ENCODE measurements around the gene CNIH3.
A peak's percentile ranks its signal among the peaks of the same experiment; 100 is the strongest.

The CNIH3 gene

GRCh38 chr1:224744521-224744920 lies 128.4 kb downstream of the CNIH3 start:
- TF ChIP-seq, protein P1, sequence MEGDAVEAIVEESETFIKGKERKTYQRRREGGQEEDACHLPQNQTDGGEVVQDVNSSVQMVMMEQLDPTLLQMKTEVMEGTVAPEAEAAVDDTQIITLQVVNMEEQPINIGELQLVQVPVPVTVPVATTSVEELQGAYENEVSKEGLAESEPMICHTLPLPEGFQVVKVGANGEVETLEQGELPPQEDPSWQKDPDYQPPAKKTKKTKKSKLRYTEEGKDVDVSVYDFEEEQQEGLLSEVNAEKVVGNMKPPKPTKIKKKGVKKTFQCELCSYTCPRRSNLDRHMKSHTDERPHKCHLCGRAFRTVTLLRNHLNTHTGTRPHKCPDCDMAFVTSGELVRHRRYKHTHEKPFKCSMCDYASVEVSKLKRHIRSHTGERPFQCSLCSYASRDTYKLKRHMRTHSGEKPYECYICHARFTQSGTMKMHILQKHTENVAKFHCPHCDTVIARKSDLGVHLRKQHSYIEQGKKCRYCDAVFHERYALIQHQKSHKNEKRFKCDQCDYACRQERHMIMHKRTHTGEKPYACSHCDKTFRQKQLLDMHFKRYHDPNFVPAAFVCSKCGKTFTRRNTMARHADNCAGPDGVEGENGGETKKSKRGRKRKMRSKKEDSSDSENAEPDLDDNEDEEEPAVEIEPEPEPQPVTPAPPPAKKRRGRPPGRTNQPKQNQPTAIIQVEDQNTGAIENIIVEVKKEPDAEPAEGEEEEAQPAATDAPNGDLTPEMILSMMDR (IDR thresholded peaks at IDR 0.05) = no peak
- Mint-ChIP-seq H3K27me3 (ENCODE audit: low read depth, poor library complexity) (peaks cover 10% of the 10 kb centered on the region), H3K36me3 (ENCODE audit: low read depth) (no peaks in the 10 kb centered on the region), H3K27ac (no peak overlapping the region), H3K4me3 (no peak overlapping the region), H3K4me1 (peaks cover 71% of the 10 kb centered on the region), H3K9me3 (peaks cover 4% of the 10 kb centered on the region)
- no peak for DNase-seq

DNA sequence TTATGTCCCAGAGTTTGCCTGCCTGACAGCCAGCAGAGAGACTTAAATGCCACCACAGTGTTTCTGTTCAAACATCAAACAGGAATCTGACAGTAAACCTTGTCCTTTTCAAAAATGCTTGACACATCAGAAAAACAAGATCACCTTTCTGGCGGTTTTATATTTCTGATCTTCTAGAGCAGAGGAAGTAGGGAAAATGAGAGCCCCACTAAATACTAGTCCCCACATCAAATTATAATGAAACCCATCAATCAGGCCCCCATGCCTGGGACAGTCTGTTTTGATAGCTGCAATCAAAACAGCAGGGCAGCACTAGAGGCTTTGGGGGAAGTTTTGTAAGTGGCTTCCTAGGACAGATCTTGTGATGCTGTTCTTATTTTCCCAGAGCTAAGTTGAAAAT lies 129.3 kb downstream of the CNIH3 start:
- peaks cover 63% of the 10 kb centered on the region for H3K4me1 Mint-ChIP-seq
- H3K36me3 Mint-ChIP-seq (ENCODE audit: low read depth) = no peaks in the 10 kb centered on the region
- no peak for DNase-seq
- H3K4me3 Mint-ChIP-seq = no peak overlapping the region
- H3K9me3 Mint-ChIP-seq = peaks cover 4% of the 10 kb centered on the region
- peaks cover 10% of the 10 kb centered on the region for H3K27me3 Mint-ChIP-seq (ENCODE audit: low read depth, poor library complexity)
- TF ChIP-seq, protein P1 (IDR thresholded peaks at IDR 0.05) = no peak
- peak overlapping the region; percentile 62 for H3K27ac Mint-ChIP-seq

- TF ChIP-seq, protein P1 (IDR thresholded peaks at IDR 0.05) = no peak
- DNase-seq = no peak
- peaks cover 4% of the 10 kb centered on the region for H3K9me3 Mint-ChIP-seq
- H3K4me3 Mint-ChIP-seq = no peak overlapping the region
- peak overlapping the region; percentile 4 for H3K27ac Mint-ChIP-seq
- H3K4me1 Mint-ChIP-seq = peaks cover 60% of the 10 kb centered on the region
- H3K27me3 Mint-ChIP-seq (ENCODE audit: low read depth, poor library complexity) = peaks cover 11% of the 10 kb centered on the region
- no peaks in the 10 kb centered on the region for H3K36me3 Mint-ChIP-seq (ENCODE audit: low read depth)
These were observed 129.8 kb downstream of the CNIH3 start for GRCh38 chr1:224745924-224746323.

- no peak overlapping the region for H3K27ac Mint-ChIP-seq
- peaks cover 14% of the 10 kb centered on the region for H3K27me3 Mint-ChIP-seq (ENCODE audit: low read depth, poor library complexity)
- H3K4me1 Mint-ChIP-seq = peaks cover 53% of the 10 kb centered on the region
- no peak for DNase-seq
- TF ChIP-seq, protein P1 (IDR thresholded peaks at IDR 0.05) = no peak
- no peak overlapping the region for H3K4me3 Mint-ChIP-seq
- peaks cover 4% of the 10 kb centered on the region for H3K9me3 Mint-ChIP-seq
- no peaks in the 10 kb centered on the region for H3K36me3 Mint-ChIP-seq (ENCODE audit: low read depth)
These were observed 131.5 kb downstream of the CNIH3 start for GRCh38 chr1:224747578-224747977.

DNA sequence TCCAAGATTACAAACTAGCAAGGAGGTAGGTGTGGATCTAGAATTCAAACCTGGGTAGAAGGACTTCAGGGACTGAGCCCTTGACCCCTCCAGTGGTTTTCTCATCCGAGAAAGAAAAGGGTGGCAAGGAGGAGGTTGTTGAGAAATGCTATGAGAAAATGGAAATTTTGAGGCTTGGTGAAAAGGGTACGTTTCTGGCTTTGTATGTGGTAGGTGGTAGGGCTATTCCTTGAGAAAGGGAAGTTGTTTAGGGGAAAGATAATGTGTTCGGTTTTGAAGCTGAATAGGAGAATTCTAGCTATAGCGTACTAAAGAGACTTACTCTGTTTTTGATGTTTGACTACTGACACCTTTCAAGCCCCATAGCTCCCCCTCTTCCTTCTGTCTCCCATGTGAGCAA lies 133.8 kb downstream of the CNIH3 start:
- H3K27me3 Mint-ChIP-seq (ENCODE audit: low read depth, poor library complexity) = peaks cover 17% of the 10 kb centered on the region
- peaks cover 4% of the 10 kb centered on the region for H3K9me3 Mint-ChIP-seq
- no peak overlapping the region for H3K27ac Mint-ChIP-seq
- no peaks in the 10 kb centered on the region for H3K36me3 Mint-ChIP-seq (ENCODE audit: low read depth)
- no peak for DNase-seq
- peaks cover 32% of the 10 kb centered on the region for H3K4me1 Mint-ChIP-seq
- H3K4me3 Mint-ChIP-seq = no peak overlapping the region
- TF ChIP-seq, protein P1 (IDR thresholded peaks at IDR 0.05) = no peak

DNA sequence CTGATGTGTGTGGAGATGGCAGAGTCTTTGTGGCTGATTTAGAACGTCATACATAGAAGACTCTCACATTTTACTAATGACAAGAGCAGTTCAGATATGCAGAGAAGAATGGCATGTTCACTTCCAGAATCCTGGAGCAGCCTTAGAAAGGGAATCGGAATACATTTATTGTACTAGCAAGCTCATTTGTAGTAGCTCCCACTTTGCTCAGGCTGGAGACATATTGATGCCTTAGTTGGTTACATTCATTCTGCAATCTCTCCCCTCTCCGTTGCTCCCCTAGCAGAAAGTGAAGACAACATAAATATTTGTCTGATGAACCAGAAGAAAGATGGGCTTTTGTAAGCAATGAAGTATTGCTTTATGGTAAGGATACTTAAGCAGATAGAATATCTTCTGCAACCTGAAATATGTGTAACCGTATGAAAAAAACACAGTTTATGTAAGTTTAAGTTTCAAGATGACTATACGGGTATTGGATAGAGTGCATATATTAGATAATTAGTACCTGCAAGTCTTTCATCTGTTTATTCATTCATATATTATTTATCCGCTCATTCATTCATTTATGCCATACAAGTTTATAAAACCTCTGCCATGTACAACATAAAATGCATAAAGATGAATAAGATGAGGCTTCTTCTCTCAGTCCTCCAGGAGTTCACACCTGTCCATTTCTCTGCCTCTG lies 135.7 kb downstream of the CNIH3 start:
- no peak overlapping the region for H3K4me3 Mint-ChIP-seq
- no peaks in the 10 kb centered on the region for H3K36me3 Mint-ChIP-seq (ENCODE audit: low read depth)
- H3K27me3 Mint-ChIP-seq (ENCODE audit: low read depth, poor library complexity) = peaks cover 14% of the 10 kb centered on the region
- H3K4me1 Mint-ChIP-seq = peaks cover 13% of the 10 kb centered on the region
- TF ChIP-seq, protein P1 (IDR thresholded peaks at IDR 0.05) = no peak
- DNase-seq = no peak
- H3K9me3 Mint-ChIP-seq = peaks cover 4% of the 10 kb centered on the region
- no peak overlapping the region for H3K27ac Mint-ChIP-seq

All from nephron progenitor cell (in vitro differentiated cells).